Measurements from ENCODE around the gene RETREG1.

- TF ChIP-seq, protein P1, sequence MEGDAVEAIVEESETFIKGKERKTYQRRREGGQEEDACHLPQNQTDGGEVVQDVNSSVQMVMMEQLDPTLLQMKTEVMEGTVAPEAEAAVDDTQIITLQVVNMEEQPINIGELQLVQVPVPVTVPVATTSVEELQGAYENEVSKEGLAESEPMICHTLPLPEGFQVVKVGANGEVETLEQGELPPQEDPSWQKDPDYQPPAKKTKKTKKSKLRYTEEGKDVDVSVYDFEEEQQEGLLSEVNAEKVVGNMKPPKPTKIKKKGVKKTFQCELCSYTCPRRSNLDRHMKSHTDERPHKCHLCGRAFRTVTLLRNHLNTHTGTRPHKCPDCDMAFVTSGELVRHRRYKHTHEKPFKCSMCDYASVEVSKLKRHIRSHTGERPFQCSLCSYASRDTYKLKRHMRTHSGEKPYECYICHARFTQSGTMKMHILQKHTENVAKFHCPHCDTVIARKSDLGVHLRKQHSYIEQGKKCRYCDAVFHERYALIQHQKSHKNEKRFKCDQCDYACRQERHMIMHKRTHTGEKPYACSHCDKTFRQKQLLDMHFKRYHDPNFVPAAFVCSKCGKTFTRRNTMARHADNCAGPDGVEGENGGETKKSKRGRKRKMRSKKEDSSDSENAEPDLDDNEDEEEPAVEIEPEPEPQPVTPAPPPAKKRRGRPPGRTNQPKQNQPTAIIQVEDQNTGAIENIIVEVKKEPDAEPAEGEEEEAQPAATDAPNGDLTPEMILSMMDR (IDR thresholded peaks at IDR 0.05): no peak
- TF ChIP-seq POLR2A (IDR thresholded peaks at IDR 0.05) (no peak), EP300 (IDR thresholded peaks at IDR 0.05) (no peak)
These were observed 110.9 kb downstream of the RETREG1 start for GRCh38 chr5:16505904-16506303.
